Measurements from ENCODE around the gene KCTD4.

- no peak for TF ChIP-seq CTCF (IDR thresholded peaks at IDR 0.05)
- no peak for TF ChIP-seq POLR2A (IDR thresholded peaks at IDR 0.05)
Observed at GRCh38 chr13:45249662-45250061, 48.8 kb upstream of the KCTD4 start.
